ENCODE results near the gene UGT1A8. TPM values are rescaled to one million over a fixed set of nuclear protein-coding genes. Genes with fewer than 3 reads are reported as not detected.
A peak's percentile ranks its signal among the peaks of the same experiment; 100 is the strongest.

UGT1A8 gene
- total RNA-seq, 2 donors from 2014 or later: not detected

GRCh38 chr2:233822101-233822771, 204.8 kb downstream of the UGT1A8 start:
- Histone ChIP-seq H3K36me3 (ENCODE audit: control insufficient read depth, insufficient read depth, low read length) (no peaks in the 10 kb centered on the region), H3K9ac (ENCODE audit: extremely low read depth, low read length, poor library complexity, severe bottlenecking) (no peak overlapping the region), H3K4me1 (ENCODE audit: control insufficient read depth, insufficient read depth, low read length) (no peaks in the 10 kb centered on the region), H3K9me3 (ENCODE audit: control insufficient read depth, low read length) (no peaks in the 10 kb centered on the region), H3K4me3 (ENCODE audit: low read length) (no peak overlapping the region), H3K27ac (ENCODE audit: low read depth, low read length) (no peak overlapping the region), H3K27me3 (ENCODE audit: control insufficient read depth, insufficient read depth, low read length, poor library complexity, severe bottlenecking) (no peaks in the 10 kb centered on the region)
- WGBS, 2 experiments (ENCODE audit: insufficient coverage in 1 of 2, insufficient read length in 1 of 2): 90 to 97% methylated on average over 19 to 21 of the region's 21 CpGs
- no peaks in the 10 kb centered on the region for H3K36me3 Mint-ChIP-seq (ENCODE audit: low read depth)
- no peak overlapping the region for H3K27ac Mint-ChIP-seq
- H3K4me1 Mint-ChIP-seq: peaks cover 7% of the 10 kb centered on the region
- peak; percentile 35 for DNase-seq
- no peak for TF ChIP-seq CTCF (conservative IDR thresholded peaks at IDR 0.05)
- H3K4me3 Mint-ChIP-seq: no peak overlapping the region
- H3K9me3 Mint-ChIP-seq: peaks cover 2% of the 10 kb centered on the region
- no peaks in the 10 kb centered on the region for H3K27me3 Mint-ChIP-seq (ENCODE audit: insufficient read depth)

Other genes with a start within 250 kb of the UGT1A8 start
- gene USP40, start 50.9 kb upstream of the UGT1A8 start, total RNA-seq: 10 to 100 TPM; 12.9 to 22.4 TPM
- under 1 TPM in 1 of 2 donors, not detected in 1; 0.13 TPM for gene UGT1A10, start 18.8 kb downstream of the UGT1A8 start, total RNA-seq
- gene UGT1A9, start 54.3 kb downstream of the UGT1A8 start, total RNA-seq: not detected
- gene UGT1A7, start 64.3 kb downstream of the UGT1A8 start, total RNA-seq: not detected
- not detected for gene UGT1A6, start 75.3 kb downstream of the UGT1A8 start, total RNA-seq
- gene UGT1A5, start 95.3 kb downstream of the UGT1A8 start, total RNA-seq: not detected
- gene UGT1A4, start 101.1 kb downstream of the UGT1A8 start, total RNA-seq: not detected
- not detected for gene UGT1A3, start 111.4 kb downstream of the UGT1A8 start, total RNA-seq
- gene UGT1A1, start 142.6 kb downstream of the UGT1A8 start, total RNA-seq: not detected
- not detected for gene MROH2A, start 160.7 kb downstream of the UGT1A8 start, total RNA-seq
- gene HJURP, start 236.9 kb downstream of the UGT1A8 start, total RNA-seq: 10 to 100 TPM; 39.4 to 78.9 TPM